NCI-H2171 (cell line): ENCODE measurements around the gene SHH.

Source experiments
- DNase-seq: peaks from one replicate; lab custom pipeline; 2025; lab: John Stamatoyannopoulos, UW

Gene SHH

DNA sequence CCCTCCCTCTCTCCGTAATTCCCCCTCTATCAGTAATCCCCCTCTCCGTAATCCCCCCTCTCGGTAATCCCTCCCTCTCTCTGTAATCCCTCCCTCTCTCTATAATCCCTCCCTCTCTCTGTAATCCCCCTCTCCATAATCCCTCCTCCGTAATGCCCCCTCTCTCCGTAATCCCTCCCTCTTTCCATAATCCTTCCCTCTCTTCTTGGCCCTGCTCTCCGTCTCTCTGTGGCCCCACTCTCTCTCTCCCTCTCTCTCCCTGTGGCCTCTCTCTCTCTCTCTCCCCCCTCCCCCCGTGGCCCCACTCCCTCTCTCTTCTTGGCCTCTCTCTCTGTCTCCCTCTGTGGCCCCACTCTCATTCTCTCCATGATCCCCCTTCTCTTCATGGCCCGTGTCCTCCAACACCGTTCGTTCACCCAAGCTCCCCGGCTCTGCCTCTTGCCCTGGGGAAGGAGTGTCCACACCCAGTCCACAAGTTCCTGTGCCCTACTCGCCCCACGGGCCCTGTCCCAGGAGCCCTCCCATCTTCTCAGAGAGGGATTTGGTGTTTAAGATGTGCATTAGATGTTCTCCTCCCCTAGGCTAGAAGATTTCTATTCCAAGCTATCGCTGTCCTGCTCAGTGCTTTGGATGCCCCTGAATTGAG is 19.8 kb downstream of the SHH start:
- DNase-seq = no peak

DNA sequence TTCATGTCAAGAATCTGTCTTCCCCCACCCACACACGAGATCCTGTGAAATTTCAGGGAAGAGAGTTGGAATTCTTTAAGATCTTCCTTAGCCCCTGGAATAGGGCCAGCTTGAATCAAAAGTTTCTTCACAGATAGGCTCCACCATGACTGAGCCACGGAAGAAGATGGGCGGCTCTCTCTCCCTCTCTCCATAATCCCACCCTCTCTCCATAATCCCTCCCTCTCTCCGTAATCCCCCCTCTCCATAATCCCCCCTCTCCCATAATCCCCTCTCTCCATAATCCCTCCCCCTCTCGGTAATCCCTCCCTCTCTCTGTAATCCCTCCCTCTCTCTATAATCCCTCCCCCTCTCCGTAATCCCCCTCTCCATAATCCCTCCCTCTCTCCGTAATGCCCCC is 20.4 kb downstream of the SHH start:
- DNase-seq = no peak

DNA sequence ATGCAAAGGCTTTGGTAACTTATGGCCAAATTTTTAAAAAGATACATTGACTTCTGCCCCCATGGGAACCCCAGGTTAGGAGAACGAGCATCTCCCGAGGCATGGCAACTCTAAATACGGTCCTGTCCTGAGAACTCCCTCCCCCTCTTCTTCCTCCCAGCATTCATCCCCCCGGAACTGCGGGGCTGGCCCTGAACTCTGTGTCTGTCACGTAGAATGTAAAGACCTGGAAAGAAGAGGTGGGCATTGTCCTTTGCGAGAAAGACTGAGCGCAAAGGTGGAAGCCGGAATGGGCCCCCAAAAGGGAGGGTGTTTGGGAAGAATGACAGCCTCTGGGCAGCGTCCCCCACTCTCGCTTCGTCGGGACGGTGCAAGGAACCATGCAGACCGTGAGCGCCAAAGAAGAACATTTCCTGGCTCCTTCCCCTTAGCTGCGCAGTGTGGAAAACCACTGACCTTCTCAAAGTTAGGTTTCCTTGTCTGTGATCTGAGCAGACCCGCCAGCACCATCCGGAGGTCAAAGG is 21.0 kb downstream of the SHH start:
- no peak for DNase-seq

DNA sequence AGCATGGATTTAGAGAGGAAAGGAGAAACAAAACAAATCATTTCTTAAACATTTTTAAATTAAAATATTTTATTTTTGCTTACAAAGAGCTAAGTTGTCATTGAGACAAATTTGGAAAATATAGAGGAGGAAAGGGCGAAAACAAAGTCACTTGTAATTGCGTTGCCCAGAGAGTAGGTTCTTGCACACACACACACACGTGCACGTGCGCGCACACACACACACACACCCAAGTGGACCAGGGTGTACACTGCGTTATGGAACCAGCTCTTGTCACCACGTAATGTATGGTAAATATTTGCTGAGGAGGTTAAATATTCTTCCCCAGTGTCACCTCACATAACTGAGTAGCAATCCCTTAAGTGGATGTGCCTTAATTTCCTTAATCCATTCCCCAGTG is 21.6 kb downstream of the SHH start:
- DNase-seq = no peak

DNA sequence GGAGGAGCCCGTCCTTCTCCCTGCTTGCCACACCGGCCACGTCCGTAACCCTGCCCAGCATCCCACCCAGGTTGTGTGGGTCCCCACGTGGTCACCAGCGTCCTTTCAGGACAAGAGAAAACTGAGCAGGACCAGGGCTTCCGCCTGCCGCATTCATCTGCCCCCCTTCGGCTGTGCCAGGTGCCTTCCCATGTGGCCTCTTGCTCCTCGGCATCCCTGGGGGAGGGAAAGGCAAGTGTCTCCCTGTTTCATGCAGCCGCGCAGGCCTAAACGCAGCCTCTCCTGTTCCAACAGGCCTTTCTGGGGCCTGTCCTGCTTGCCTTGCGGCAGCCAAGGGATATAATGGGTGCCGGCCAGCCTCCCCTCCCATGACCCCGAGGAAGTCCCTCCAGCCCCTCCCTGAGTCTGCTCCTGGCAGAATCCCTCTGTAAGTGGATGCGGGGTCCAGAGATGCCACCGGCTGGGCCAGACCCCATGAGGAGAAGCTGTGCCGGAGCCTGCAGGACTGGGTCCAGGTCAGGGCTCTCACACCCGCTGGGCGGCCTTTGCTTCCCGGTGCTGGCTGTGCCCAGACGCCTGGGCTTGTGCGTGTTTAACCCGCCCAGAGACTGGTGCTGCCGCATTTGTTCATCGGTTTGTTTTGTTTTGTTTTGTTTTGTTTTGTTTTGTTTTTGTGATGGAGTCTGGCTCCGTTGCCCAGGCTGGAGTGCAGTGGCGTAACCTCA is 23.1 kb downstream of the SHH start:
- no peak for DNase-seq

DNA sequence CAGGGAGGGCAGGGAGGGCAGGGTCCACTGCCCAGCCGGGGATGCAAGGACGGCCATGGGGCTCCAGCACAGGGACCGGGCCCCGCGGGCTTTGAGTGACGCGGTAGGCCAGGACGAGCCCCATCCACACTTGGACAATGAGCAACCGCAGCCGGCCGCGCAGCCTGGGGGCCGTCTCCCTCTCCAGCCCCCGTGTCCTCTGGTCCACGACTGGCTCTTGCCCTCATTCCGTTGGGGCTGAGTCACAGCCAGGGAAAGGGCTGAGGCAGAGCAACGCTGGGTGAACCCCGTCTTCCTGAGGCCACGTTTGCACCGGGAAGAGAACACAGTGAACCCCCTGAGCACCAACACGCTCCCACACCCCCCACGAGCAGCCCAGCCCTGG is 23.7 kb downstream of the SHH start:
- DNase-seq = no peak

DNA sequence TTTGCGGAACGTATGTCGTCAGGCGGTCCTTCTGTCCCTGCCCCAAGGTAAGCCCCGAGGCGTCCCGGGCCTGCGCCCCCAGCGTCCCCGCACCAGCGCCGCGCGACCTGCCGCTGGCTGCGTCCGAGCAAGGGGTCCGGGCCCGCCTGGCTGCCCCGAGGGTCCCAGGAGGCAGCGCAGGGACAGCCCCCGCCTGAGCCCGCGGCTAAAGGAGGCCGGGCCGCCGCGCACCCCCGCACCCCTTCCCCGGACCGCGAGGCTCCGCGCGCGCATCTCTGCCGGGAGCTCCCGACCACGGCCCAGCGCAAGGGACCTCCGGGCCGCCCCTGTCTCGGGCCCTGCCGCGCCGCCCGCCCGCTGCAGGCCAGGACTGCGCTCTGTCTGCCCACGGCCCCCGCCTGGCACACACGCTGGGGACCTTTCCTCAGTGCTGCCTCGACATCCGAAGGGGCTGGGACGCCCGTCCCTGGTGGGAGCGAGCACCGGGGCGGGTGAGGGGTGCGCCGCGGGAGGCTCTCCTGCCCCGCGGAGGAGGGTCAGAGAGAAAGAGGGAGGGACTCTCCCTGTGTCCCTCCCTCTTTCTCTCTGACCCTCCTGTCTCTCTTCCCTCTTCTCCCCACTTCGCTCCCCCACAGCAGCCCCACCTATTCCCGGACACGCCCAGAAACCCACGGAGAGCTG is 25.0 kb downstream of the SHH start:
- no peak for DNase-seq

DNA sequence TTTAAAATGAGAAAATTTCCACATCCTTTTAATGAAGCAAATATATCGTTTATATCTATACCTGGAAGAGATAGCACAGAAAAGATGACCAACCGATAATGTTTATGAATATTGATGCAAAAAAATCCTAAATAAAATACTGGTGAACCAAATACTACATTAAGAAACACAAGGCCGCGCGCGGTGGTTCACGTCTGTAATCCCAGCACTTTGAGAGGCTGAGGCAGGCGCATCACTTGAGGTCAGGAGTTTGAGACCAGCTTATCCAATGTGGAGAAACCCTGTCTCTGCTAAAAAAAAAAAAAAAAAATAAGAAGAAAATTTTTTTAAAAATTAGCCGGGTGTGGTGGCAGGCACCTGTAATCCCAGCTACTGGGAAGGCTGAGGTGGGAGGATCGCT is 25.8 kb downstream of the SHH start:
- DNase-seq = no peak

DNA sequence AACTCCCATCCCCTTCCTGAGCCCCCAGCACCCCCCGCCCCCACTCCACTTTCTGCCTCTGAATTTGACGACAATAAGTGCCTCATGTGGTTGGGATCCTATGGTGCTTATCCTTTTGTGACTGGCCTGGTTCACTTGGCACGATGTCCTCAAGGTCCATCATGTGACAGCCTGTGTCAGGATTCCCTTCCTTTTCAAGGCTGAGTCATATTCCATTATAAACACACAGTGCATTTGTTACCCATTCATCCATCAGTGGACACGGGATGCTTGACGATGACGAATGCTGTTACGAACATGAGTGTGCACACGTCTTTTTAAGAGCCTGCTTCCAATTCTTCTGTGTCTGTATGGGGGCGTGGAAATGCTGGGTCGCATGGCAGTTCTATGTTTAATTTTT is 26.7 kb downstream of the SHH start:
- no peak for DNase-seq

DNA sequence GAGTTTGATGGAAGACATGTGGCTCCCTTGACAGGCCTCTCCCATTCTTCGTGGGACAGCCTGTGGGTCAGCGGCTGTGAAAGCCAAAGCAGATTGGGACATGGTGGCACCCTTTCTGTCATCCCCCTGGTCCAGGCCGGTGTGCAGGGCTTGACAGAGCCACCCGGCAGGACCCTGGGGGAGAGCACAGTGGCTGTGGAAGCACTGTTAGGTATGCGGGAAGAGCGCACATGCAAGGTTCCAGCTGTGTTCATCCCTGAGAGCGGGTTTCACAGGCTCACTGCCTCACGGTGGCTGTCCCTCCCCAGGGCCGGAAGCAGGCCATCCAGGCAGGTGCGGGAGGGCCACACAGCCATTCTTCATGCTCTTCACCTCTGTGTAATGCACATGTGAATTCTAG is 29.8 kb downstream of the SHH start:
- no peak for DNase-seq

DNA sequence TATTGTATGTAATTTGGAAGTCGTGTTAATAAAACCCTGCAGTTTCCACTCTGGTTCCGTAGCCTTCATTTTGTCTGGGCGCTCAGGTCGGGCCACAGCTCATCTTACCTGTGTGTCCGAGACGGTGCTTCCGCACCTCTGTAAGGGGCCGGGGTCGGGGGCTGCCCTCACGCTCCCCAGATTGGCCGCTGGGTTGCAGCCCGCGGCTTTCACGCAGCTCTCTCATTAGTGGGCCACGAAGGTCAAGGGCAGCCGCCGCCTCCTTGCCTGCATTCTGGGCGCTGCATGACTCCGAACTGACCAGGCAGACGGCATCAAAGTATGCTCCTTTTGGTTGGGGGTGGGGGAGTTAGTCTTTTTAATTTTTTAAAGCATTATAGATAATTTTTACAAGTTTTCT is 30.8 kb downstream of the SHH start:
- DNase-seq = no peak

DNA sequence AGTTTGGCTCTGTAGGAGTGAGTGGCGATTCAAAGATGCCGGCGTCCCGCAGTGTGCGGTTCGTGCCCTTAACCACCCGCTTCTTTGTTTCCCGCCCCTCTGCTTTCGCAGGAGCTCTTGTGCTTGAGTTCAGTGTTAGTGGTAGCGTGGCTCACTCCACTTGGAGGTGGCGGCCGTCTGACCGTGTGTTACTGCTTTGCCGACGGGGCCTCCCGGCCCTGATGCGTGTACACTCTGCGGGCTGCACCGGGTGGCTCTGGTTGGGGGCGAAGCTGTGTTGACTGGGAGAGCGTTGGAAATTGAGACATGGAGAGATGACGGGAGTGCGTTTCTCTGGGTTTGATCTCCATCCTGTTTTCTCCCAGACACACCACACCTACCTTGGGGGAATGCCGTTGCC is 31.4 kb downstream of the SHH start:
- no peak for DNase-seq

DNA sequence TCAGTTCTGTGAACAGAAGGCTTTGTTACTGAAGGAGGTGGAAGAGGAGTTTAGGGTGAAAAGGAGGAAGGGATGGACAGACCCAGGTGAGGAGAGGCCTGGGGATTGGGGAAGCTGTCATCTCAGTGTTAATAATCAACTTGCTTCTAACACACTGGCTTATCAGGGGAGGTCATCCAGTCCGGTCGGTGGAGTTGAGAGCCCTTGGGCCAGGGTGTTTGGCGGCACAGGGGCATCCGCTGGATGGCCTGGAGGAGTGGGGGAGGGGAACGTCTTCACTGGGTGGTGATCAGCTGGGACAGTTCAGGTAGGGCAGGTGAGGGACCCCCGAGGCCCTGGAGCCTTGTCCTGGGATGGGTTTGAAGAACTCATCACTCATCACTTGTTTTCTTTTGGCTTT is 33.9 kb downstream of the SHH start:
- DNase-seq = no peak

DNA sequence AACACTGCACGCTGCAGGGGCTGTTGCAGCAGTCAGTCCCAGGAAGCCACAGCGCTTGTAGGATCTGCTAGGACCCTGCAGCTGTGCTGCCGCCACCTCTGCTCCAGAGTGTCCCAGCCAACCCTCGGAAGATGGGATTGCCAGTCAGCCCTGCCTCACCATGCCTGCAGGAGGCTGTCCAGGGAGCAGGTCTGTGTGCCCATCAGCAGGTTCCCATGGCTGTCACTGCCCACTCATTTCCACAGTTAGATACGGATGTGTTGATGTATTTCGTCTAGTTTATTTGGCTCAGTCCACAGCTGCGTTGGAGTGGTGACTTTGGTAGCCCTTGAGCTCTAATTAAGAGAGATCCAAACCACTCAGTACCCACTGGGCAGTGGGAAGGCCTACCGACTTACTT is 35.7 kb downstream of the SHH start:
- no peak for DNase-seq

DNA sequence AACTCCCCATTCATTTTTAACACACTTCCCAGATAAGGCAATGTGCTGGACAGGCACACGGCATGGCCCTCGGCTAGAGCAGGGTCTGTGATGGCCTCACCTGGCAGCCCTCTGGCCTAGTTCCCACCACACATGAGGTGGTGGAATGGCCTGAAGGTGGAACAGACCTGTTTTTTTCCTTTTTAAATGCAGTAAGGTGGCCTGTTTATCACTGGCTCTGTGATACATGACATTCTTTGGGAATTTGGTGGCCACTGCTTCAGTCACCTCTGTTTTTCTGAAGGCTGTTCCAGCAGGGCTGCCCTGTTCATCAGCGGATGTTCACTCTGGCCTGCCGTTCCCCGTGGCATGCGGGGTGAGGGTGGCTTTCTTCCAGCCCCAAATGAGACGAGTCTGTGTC is 36.6 kb downstream of the SHH start:
- no peak for DNase-seq

DNA sequence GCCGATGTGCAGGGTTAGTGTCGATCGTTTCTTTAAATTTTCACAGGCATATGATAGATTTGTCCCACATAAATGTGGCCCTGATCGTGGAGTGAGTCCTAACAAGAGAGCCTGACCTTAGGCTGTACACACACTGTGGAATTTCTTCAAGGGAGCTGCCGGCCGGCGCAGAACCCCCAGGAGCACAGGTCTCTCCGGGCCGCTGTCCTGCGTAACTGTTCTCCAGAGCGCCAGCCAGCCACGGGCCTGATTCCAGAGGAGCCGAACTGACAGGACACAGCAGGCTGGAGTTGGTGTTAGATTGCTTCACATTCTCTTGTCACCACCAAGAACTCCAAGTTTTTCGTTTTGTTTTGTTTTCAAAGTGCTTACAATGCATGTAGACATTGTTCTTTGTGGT is 37.3 kb downstream of the SHH start:
- DNase-seq = no peak

DNA sequence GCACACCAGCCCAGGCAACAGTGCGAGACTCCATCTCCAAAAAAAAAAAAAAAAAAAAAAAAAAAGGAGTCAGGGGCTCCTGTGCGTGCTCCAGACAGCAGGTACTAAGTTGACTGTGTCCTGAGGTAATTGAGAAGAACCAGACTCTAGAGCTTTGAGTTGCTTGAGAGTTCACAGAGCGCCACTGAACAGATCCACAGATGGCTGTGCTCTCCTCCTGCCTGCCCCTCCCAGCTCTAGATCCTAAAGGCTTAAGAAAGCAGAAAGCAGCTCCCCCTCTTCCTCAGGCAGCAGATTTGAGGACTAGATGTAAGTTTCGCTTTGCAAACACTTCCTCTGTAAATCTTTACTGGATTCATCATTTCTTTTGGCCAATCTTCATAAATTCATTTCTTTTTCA is 38.7 kb downstream of the SHH start:
- DNase-seq = no peak

DNA sequence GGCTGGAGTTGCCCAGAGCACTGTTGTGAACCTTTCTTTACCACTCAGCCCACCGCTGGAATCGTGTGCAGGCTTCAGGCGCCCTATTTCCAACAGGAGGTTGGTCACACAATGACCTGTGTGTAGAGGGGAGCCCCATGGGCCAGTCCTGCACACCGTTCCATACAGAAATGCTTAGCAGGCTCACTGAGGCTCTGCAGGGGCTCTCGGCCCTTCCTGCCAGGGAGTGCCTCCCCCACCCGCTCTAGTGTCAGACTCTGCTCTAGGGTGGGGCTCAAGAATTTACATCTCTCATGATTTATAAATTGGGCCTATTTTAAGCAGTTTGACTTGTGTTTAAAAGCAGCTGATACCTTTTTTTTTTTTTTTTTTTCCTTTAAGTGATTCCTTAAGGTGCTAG is 42.0 kb downstream of the SHH start:
- no peak for DNase-seq

DNA sequence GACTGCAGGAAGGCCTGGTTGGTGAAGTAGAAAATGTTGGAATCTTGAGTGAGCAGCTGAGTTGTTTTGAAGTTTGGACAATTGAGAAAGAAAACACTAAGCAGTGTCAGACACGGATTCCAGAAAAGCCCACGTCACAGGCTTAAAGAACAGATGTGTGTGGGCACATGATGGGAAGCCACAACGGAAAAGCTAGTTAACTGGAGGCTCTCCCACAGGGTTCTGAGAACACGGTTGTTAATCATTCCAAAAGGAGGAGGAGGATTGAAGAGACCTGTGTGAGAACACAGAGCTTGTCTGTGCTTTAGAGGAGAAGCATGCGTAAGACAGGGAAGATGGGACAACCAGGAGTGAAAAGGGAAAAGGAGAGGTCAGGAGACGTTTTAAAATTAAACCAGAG is 42.6 kb downstream of the SHH start:
- DNase-seq = no peak

DNA sequence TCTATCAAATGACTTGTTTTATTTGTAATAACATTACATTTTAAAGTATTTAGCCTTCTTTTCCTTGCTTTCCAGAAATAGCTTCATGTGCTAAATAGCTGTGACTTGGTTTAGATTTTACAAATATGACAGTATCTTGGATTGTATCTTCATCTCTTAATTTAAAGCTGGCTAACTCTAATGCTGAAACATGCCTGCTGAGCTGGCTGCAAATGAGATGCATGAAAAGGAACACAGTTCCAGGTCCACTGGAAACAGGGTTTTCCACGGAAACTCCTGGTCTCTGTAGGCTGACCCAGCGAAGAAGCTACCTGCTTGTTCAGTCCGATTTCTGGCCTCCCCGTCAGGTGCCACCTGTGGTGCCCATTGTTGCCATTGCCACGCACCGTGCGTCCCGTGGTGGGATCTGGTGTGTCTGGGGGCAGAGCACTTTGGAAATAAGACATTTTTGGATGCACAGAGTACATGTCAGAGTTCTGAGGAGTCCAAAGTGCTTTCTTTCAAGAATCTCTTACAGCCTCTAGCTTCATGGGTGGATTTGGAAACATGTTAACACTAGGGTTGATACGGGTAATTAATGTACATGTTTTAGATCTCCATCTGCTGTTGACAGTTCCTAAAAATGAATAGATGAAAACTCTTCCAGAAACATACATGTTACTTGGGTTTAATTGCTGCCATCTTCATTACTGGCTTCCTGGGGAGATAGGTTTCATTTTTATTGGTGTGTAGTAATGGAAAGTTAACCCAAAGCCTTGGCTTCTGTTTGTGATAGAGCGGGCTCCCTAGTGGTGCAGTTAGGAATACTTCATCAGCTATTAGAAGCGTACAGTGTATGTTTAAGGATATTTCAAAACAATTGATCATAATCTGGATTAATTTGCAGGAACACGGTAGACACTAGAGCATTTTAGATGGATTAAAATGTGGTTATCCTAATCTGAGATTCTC is 45.0 kb downstream of the SHH start:
- DNase-seq = no peak

DNA sequence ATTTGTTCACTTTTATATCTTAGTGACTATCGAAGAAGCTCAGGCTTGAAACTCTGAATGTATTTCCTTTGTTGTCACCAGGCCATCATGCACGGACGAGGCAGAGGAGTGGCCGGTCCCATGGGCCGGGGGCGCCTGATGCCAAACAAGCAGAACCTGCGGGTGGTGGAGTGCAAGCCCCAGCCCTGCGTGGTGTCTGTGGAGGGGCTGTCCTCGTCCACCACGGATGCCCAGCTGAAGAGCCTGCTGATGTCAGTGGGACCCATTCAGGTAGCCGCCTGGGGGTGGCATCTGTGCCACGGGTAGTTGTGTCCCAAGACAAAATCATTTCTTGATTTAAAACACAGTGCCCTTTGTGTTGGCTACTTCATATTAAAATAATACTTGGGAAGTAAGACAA is 45.9 kb downstream of the SHH start:
- DNase-seq = no peak

DNA sequence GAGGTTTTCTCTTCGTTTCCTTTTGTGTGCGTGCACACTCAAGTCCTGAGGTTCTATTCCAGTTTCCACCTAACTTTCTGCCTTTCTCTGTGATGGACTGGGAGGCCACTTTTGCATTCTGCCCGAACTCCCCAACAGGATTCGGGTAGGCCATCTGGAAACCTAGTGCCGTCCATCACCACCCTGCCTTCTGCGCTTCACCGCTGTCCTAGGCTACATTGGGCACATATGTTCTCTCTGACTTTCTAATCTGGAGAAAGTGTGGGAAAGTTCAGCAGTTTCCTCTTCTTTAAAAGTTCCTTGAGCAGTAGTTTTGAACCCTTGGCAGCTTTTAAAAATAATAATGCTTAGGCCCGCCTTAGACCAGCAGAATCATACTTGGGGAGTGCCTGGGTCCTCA is 46.8 kb downstream of the SHH start:
- DNase-seq = no peak
